IgD-negative memory B cell (primary cell): ENCODE measurements around the gene FOXL3. TPM values are rescaled to one million over a fixed set of nuclear protein-coding genes. Genes with fewer than 3 reads are reported as not detected.
"Not testable (repeated sequence)": the region's sequence is repeated elsewhere in the genome, so short reads cannot be mapped to it uniquely, and the experiment has no call there.

ENCODE experiments used
- H3K27ac Mint-ChIP-seq, 3 donors: one replicate each; pipeline ENCODE4 v1.8.0; 2020 to 2022; ENCODE audit warnings: mild to moderate bottlenecking in 3 of 3, mixed read lengths in 3 of 3, moderate library complexity in 1 of 3
- H3K27me3 Mint-ChIP-seq: one replicate; pipeline ENCODE4 v1.8.0; 2021; ENCODE audit warnings: mixed read lengths
- H3K36me3 Mint-ChIP-seq: one replicate; pipeline ENCODE4 v1.8.0; 2020; ENCODE audit warnings: mild to moderate bottlenecking, mixed read lengths
- H3K4me1 Mint-ChIP-seq, 3 donors: one replicate each; pipeline ENCODE4 v1.8.0; 2020 to 2022; ENCODE audit warnings: mixed read lengths in 3 of 3, mild to moderate bottlenecking in 1 of 3
- H3K4me3 Mint-ChIP-seq, 4 donors: one replicate each; pipeline ENCODE4 v1.8.0; 2020 to 2022; ENCODE audit warnings: mild to moderate bottlenecking in 4 of 4, mixed read lengths in 4 of 4, moderate library complexity in 3 of 4
- H3K9me3 Mint-ChIP-seq, 3 donors: one replicate each; pipeline ENCODE4 v1.8.0; 2020 to 2021; ENCODE audit warnings: mixed read lengths in 3 of 3, mild to moderate bottlenecking in 1 of 3
- polyA plus RNA-seq: library from polyadenylated mRNA; unstranded; fragments of 300-500 nt; fragmentation: Illumina TruSeq; gene quantifications from one replicate; pipeline ENCODE4 v1.2.3, GENCODE V29; 2021

Gene FOXL3
- polyA plus RNA-seq, 1 donor from 2014 or later: not detected

GRCh38 chr7:333393-333764 is 43.4 kb downstream of the FOXL3 start:
- H3K4me3 Mint-ChIP-seq: no peak overlapping the region
- peaks cover 0 to 3% (median 2%) of the 10 kb centered on the region in 3 donors for H3K4me1 Mint-ChIP-seq
- H3K36me3 Mint-ChIP-seq: no peaks in the 10 kb centered on the region
- peaks cover 0 to 2% (median 0%) of the 10 kb centered on the region in 3 donors for H3K9me3 Mint-ChIP-seq
- H3K27me3 Mint-ChIP-seq: peaks cover 10% of the 10 kb centered on the region
- H3K27ac Mint-ChIP-seq: no peak overlapping the region

- Mint-ChIP-seq H3K4me1 (peaks cover 0 to 3% (median 2%) of the 10 kb centered on the region in 3 donors), H3K27me3 (peaks cover 10% of the 10 kb centered on the region), H3K9me3 (peaks cover 0 to 2% (median 0%) of the 10 kb centered on the region in 3 donors), H3K36me3 (no peaks in the 10 kb centered on the region), H3K4me3 (no peak overlapping the region), H3K27ac (no peak overlapping the region)
Observed at GRCh38 chr7:334618-335357, 44.8 kb downstream of the FOXL3 start.

GRCh38 chr7:335358-336148 is 45.6 kb downstream of the FOXL3 start:
- Mint-ChIP-seq H3K27ac (no peak overlapping the region), H3K9me3 (peaks cover 0 to 2% (median 0%) of the 10 kb centered on the region in 3 donors), H3K4me1 (peaks cover 0 to 3% (median 2%) of the 10 kb centered on the region in 3 donors), H3K4me3 (no peak overlapping the region), H3K27me3 (peaks cover 8% of the 10 kb centered on the region), H3K36me3 (no peaks in the 10 kb centered on the region)

GRCh38 chr7:336149-336533 is 46.2 kb downstream of the FOXL3 start:
- not testable (repeated sequence) for H3K9me3 Mint-ChIP-seq, H3K36me3 Mint-ChIP-seq, H3K4me1 Mint-ChIP-seq, H3K27ac Mint-ChIP-seq, H3K4me3 Mint-ChIP-seq, H3K27me3 Mint-ChIP-seq

- Mint-ChIP-seq H3K4me3 (no peak overlapping the region), H3K4me1 (peaks cover 0 to 3% (median 0%) of the 10 kb centered on the region in 3 donors), H3K27me3 (no peaks in the 10 kb centered on the region), H3K36me3 (no peaks in the 10 kb centered on the region), H3K9me3 (peaks cover 0 to 2% (median 0%) of the 10 kb centered on the region in 3 donors), H3K27ac (no peak overlapping the region)
Observed at GRCh38 chr7:336810-337566, 47.0 kb downstream of the FOXL3 start.

GRCh38 chr7:337567-337951 is 47.6 kb downstream of the FOXL3 start:
- Mint-ChIP-seq H3K4me1 (peaks cover 0 to 3% (median 0%) of the 10 kb centered on the region in 3 donors), H3K4me3 (no peak overlapping the region), H3K36me3 (no peaks in the 10 kb centered on the region), H3K27ac (no peak overlapping the region), H3K27me3 (peaks cover 2% of the 10 kb centered on the region), H3K9me3 (peaks cover 0 to 2% (median 0%) of the 10 kb centered on the region in 3 donors)

GRCh38 chr7:338295-339061 is 48.5 kb downstream of the FOXL3 start:
- H3K9me3 Mint-ChIP-seq: peaks cover 0 to 2% (median 0%) of the 10 kb centered on the region in 3 donors
- H3K27me3 Mint-ChIP-seq: peaks cover 2% of the 10 kb centered on the region
- no peaks in the 10 kb centered on the region for H3K36me3 Mint-ChIP-seq
- peaks cover 0 to 3% (median 0%) of the 10 kb centered on the region in 3 donors for H3K4me1 Mint-ChIP-seq
- no peak overlapping the region for H3K27ac Mint-ChIP-seq
- H3K4me3 Mint-ChIP-seq: no peak overlapping the region

- peaks cover 2% of the 10 kb centered on the region for H3K27me3 Mint-ChIP-seq
- no peaks in the 10 kb centered on the region for H3K36me3 Mint-ChIP-seq
- peaks cover 0 to 3% (median 0%) of the 10 kb centered on the region in 3 donors for H3K4me1 Mint-ChIP-seq
- no peak overlapping the region for H3K4me3 Mint-ChIP-seq
- peak overlapping the region in 1 of 3 donors; percentile 53 for H3K27ac Mint-ChIP-seq
- H3K9me3 Mint-ChIP-seq: peaks cover 0 to 2% (median 0%) of the 10 kb centered on the region in 3 donors
Observed at GRCh38 chr7:339062-339342, 49.0 kb downstream of the FOXL3 start.

- Mint-ChIP-seq H3K27ac (no peak overlapping the region), H3K36me3 (no peaks in the 10 kb centered on the region), H3K27me3 (peaks cover 2% of the 10 kb centered on the region), H3K4me3 (no peak overlapping the region), H3K9me3 (no peaks in the 10 kb centered on the region), H3K4me1 (no peaks in the 10 kb centered on the region)
Observed at GRCh38 chr7:339696-340095, 49.7 kb downstream of the FOXL3 start.

- H3K4me3 Mint-ChIP-seq: no peak overlapping the region
- no peaks in the 10 kb centered on the region for H3K36me3 Mint-ChIP-seq
- peak overlapping the region in 1 of 3 donors; percentile 60 for H3K27ac Mint-ChIP-seq
- peaks cover 2% of the 10 kb centered on the region for H3K27me3 Mint-ChIP-seq
- H3K9me3 Mint-ChIP-seq: no peaks in the 10 kb centered on the region
- H3K4me1 Mint-ChIP-seq: no peaks in the 10 kb centered on the region
Observed at GRCh38 chr7:340200-340937, 50.4 kb downstream of the FOXL3 start.

Other genes starting within 250 kb of the FOXL3 start
- gene FAM20C, start 97.6 kb upstream of the FOXL3 start, polyA plus RNA-seq: not detected
- gene PDGFA, start 229.7 kb downstream of the FOXL3 start, polyA plus RNA-seq: not detected